Measurements from ENCODE around the gene ACKR1.

ACKR1 gene

DNA sequence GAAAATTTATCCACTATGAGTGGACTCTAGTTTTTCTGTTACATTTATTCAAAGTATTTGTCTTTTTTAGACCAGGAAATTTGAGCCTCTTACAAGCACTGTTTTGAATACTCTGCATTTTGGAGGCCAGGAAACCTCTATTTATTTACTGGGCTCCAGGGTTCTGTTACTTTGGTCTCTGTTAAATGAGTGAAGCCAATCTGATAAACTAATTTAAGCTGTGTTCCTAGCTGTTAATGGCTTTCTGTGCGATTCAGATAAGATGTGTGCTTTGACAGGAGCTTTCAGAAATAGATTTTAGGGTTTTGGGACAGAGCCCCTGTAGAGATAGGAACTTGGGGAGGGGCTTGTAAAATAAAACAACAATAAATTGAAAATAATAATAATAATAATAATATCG, 23.9 kb downstream of the ACKR1 start:
- Histone ChIP-seq H3K4me1 (ENCODE audit: control insufficient read depth, insufficient read depth, low read length) (peaks cover 13% of the 10 kb centered on the region; the same call in 1 of the 2 replicates), H3K27me3 (ENCODE audit: control insufficient read depth, insufficient read depth, low read length) (no peaks in the 10 kb centered on the region), H3K27ac (ENCODE audit: low read depth, low read length) (no peak overlapping the region), H3K9ac (ENCODE audit: low read length) (no peak overlapping the region), H3K36me3 (ENCODE audit: control insufficient read depth, insufficient read depth, low read length) (no peaks in the 10 kb centered on the region), H3K4me3 (ENCODE audit: low read depth, low read length) (no peak overlapping the region), H3K9me3 (ENCODE audit: control insufficient read depth, insufficient read depth, low read depth, low read length) (no peaks in the 10 kb centered on the region)

DNA sequence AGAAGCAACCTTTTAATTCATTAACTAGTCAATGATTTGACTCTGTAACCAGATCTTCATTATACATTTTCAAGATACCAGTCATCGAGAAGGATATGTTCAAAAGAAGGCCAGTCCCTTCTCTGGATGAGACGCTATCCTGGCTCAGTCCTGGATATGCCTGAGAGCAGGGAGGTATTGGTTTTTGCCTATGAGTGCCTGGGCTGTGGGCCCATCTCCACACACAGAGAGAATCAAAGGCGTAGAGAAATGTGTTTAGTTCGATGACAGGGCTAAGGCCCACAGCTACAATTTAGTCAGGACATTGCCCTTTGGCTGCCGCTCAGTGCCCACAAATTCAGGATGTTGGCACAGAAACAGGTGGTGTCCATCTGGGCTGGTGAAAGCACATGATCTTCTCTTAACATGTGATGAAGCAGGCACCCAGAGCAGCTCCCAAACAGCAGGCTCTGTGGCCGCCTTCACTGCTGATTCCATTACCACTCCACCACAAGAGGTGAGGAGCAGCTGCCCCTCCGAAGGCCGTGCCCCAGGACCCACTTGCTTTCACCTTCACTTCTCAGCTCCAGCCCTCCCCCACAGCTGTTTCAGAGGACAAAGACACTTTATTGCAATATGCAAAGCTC, 24.7 kb downstream of the ACKR1 start:
- H3K4me3 ChIP-seq (ENCODE audit: low read depth, low read length) = no peak overlapping the region
- H3K4me1 ChIP-seq (ENCODE audit: control insufficient read depth, insufficient read depth, low read length) = peaks cover 13% of the 10 kb centered on the region; the same call in 1 of the 2 replicates
- no peak overlapping the region for H3K27ac ChIP-seq (ENCODE audit: low read depth, low read length)
- no peaks in the 10 kb centered on the region for H3K36me3 ChIP-seq (ENCODE audit: control insufficient read depth, insufficient read depth, low read length)
- no peaks in the 10 kb centered on the region for H3K27me3 ChIP-seq (ENCODE audit: control insufficient read depth, insufficient read depth, low read length)
- H3K9ac ChIP-seq (ENCODE audit: low read length) = no peak overlapping the region
- H3K9me3 ChIP-seq (ENCODE audit: control insufficient read depth, insufficient read depth, low read depth, low read length) = no peaks in the 10 kb centered on the region

DNA sequence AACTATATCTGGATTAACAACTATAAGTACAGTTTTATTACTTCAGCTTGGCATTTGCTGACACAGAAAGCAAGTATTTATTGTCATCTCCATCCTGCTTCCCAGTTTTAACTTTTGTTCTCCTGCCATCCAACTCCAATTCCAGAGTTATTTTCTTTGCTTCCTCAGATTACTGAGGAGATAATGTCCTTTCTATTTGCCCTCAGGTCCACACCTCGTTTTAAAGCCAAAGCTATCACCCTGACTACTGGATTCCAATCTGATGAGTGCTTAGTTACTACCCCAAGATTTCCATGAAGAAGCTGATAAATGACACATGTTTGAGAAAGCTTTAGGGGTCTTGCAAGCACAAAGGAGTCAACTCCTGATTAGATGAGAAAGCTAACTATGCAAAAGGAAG, 25.2 kb downstream of the ACKR1 start:
- H3K4me1 ChIP-seq (ENCODE audit: control insufficient read depth, insufficient read depth, low read length) = peaks cover 13% of the 10 kb centered on the region; the same call in 1 of the 2 replicates
- H3K27ac ChIP-seq (ENCODE audit: low read depth, low read length) = no peak overlapping the region
- no peaks in the 10 kb centered on the region for H3K27me3 ChIP-seq (ENCODE audit: control insufficient read depth, insufficient read depth, low read length)
- no peaks in the 10 kb centered on the region for H3K36me3 ChIP-seq (ENCODE audit: control insufficient read depth, insufficient read depth, low read length)
- no peaks in the 10 kb centered on the region for H3K9me3 ChIP-seq (ENCODE audit: control insufficient read depth, insufficient read depth, low read depth, low read length)
- H3K9ac ChIP-seq (ENCODE audit: low read length) = no peak overlapping the region
- H3K4me3 ChIP-seq (ENCODE audit: low read depth, low read length) = no peak overlapping the region

DNA sequence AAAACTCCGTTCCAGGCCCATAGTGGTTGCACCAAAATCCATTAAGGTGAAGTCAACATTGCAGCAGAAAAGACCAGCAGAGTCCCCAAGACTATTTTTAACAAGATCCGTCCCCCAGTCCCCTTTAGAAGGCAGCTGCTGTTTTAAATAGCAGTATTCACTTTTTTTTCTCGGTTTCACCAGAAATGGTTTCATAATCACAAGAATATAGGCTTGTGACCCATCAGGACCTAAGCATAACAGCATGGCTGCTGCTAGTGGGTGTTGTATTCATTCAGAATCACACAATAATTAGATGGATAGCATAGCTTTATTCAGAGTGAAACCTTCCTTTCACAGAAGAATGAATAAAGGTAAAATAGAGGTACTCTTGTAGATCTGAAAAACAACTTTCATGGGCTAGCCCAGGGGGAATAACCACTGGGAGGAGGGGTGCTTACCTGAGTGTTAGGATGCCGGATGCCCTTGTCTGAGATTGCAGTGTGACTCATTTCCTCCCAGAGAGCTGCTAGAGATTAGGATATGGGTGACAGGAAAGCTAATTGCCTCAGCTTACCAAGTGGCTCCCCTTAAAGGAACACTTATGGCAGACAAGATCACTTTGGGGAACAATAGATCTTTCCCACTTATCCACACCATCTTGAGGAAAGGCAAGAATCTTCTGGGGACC, 35.0 kb downstream of the ACKR1 start:
- Histone ChIP-seq H3K36me3 (ENCODE audit: control insufficient read depth, insufficient read depth, low read length) (no peaks in the 10 kb centered on the region), H3K27ac (ENCODE audit: low read depth, low read length) (no peak overlapping the region), H3K9me3 (ENCODE audit: control insufficient read depth, insufficient read depth, low read depth, low read length) (no peaks in the 10 kb centered on the region), H3K27me3 (ENCODE audit: control insufficient read depth, insufficient read depth, low read length) (no peaks in the 10 kb centered on the region), H3K9ac (ENCODE audit: low read length) (no peak overlapping the region), H3K4me3 (ENCODE audit: low read depth, low read length) (no peak overlapping the region), H3K4me1 (ENCODE audit: control insufficient read depth, insufficient read depth, low read length) (no peaks in the 10 kb centered on the region; the same call in 1 of the 2 replicates)

- Histone ChIP-seq H3K27ac (ENCODE audit: low read depth, low read length) (no peak overlapping the region), H3K36me3 (ENCODE audit: control insufficient read depth, insufficient read depth, low read length) (no peaks in the 10 kb centered on the region), H3K4me3 (ENCODE audit: low read depth, low read length) (no peak overlapping the region), H3K27me3 (ENCODE audit: control insufficient read depth, insufficient read depth, low read length) (no peaks in the 10 kb centered on the region), H3K9ac (ENCODE audit: low read length) (no peak overlapping the region), H3K4me1 (ENCODE audit: control insufficient read depth, insufficient read depth, low read length) (no peaks in the 10 kb centered on the region), H3K9me3 (ENCODE audit: control insufficient read depth, insufficient read depth, low read depth, low read length) (peaks cover 11% of the 10 kb centered on the region)
Measured at GRCh38 chr1:159247266-159247665, 42.6 kb downstream of the ACKR1 start.

DNA sequence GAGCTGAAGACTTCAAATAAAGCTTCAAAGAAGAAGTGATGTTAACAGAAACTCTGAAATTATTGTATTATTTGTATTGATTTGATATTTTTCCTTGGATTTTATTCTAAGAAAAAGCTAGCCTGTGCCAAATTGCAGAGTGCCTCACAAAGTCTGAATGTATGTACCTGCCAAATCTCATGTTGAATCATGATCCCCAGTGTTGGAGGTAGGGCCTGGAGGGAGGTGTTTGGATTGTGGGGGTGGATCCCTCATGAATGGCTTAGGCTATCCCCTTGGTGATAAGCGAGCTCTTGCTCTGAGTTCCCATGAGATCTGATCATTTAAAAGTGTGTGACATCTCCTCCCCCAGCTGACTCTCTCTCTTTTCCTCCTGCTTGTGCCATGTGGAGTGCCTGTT, 43.6 kb downstream of the ACKR1 start:
- no peaks in the 10 kb centered on the region for H3K36me3 ChIP-seq (ENCODE audit: control insufficient read depth, insufficient read depth, low read length)
- H3K27me3 ChIP-seq (ENCODE audit: control insufficient read depth, insufficient read depth, low read length) = no peaks in the 10 kb centered on the region
- H3K9ac ChIP-seq (ENCODE audit: low read length) = no peak overlapping the region
- H3K27ac ChIP-seq (ENCODE audit: low read depth, low read length) = no peak overlapping the region
- no peak overlapping the region for H3K4me3 ChIP-seq (ENCODE audit: low read depth, low read length)
- peaks cover 11% of the 10 kb centered on the region for H3K9me3 ChIP-seq (ENCODE audit: control insufficient read depth, insufficient read depth, low read depth, low read length)
- no peaks in the 10 kb centered on the region for H3K4me1 ChIP-seq (ENCODE audit: control insufficient read depth, insufficient read depth, low read length)

DNA sequence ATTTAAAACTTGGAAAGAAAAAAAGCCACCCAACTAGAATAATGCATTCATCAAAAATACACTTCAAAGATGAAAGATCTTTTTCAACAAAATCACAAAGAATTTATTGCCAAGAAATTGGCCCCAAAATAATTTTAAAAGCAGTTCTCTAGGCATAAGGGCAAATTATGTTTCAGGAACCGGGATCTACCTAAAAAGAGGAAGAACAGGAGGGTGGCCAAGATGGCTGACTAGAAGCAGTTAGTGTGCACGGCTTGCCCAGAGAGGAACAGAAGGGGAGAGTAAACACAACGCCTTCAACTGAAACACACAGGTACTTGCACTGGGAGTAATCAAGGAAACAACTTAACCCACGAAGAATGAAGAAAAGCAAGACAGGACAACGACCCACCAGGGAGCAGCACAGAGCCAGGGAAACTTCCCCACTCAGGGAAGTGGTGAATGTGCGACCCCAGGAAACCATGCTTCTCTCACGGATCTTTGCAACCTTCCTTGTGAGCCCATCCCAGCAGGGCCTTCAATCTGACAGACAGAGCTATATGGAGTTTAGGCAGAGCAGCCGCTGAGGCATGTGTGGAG, 46.1 kb downstream of the ACKR1 start:
- Histone ChIP-seq H3K4me3 (ENCODE audit: low read depth, low read length) (no peak overlapping the region), H3K4me1 (ENCODE audit: control insufficient read depth, insufficient read depth, low read length) (no peaks in the 10 kb centered on the region), H3K36me3 (ENCODE audit: control insufficient read depth, insufficient read depth, low read length) (no peaks in the 10 kb centered on the region), H3K9me3 (ENCODE audit: control insufficient read depth, insufficient read depth, low read depth, low read length) (peaks cover 11% of the 10 kb centered on the region), H3K27me3 (ENCODE audit: control insufficient read depth, insufficient read depth, low read length) (no peaks in the 10 kb centered on the region), H3K9ac (ENCODE audit: low read length) (no peak overlapping the region), H3K27ac (ENCODE audit: low read depth, low read length) (no peak overlapping the region)
